HG02623 (cell line): ENCODE data around the gene XXYLT1.
A peak's percentile ranks its signal among the peaks of the same experiment; 100 is the strongest.
"Not testable (repeated sequence)": the region's sequence is repeated elsewhere in the genome, so short reads cannot be mapped to it uniquely, and the experiment has no call there.

Experiments used
- ATAC-seq: cut with Tn5 transposase; IDR thresholded peaks from one replicate; pipeline ENCODE4 v1.9.1; 2021; ENCODE audit warnings: moderate library complexity; ENCODE audit not compliant: unreplicated experiment

XXYLT1 gene

DNA sequence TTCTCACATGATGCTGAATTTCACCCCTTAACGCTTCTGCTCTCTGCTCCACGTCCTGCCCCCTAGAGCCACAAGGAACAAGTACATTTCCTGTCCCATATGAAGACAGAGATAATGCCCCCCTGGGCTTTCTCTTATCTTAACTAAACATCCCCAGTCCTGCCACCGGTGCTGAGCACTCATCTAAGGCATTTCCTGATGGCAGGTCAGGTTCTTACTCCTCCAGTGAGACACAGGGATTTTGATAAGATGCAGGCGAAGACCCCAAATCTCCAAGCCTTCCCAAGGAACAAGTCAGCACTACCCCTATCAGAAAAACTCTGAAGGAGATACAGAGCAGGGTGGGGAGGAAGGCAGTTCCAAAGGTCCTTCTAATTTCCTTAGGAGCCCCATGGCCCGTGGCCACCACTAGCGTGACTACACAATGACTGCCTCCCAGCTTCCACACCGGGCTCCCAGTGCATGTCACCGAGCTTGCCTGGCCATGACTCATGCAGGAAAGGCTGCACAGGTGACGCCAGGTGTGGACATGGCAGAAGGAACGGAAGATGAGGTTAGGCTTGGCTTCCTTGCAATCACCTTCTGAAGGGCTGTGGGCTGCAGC, 152.9 kb downstream of the XXYLT1 start:
- no peak for ATAC-seq

- no peak for ATAC-seq
Measured at GRCh38 chr3:195116407-195117185, 154.4 kb downstream of the XXYLT1 start.

GRCh38 chr3:195115600-195116406, 155.2 kb downstream of the XXYLT1 start:
- ATAC-seq: no peak

DNA sequence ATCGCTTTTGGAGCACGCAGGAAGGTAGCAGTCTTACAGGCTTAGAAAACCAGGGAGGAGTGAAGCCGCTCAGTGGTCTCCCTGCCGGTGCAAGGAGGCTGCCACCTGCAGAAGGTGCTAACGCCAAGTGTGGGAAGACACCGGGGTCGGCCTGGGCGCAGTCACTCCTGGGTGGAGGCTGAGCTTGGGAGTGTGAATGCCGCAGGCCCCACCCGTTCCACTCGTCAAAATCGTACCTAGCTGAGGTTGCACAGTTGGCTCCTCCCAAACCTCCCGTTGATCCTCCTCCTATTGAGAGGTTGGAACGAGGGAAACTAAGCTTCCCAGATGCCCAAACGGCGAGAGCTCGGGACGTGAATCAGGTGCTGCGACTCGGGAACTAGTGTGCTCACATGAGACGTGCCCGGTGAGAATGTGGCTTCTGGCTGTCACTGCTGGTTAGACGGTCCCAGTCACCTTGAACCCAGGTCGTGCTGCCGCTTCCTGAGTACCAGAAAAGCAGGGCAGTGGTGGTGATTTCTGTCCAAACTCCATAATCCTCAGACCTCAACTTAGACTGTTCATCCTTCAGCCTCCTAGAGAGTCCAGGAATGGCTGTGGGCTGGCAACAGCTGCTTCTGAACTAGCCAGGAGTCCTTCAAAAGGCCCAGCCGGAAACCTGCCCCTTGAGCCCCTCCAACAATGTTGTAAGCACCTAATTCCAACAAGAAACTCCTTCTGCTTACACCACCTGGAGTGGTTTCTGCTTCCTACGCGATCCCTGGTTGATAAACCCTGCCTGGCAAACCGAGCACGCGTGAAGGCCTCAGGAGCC, 156.0 kb downstream of the XXYLT1 start:
- no peak for ATAC-seq

DNA sequence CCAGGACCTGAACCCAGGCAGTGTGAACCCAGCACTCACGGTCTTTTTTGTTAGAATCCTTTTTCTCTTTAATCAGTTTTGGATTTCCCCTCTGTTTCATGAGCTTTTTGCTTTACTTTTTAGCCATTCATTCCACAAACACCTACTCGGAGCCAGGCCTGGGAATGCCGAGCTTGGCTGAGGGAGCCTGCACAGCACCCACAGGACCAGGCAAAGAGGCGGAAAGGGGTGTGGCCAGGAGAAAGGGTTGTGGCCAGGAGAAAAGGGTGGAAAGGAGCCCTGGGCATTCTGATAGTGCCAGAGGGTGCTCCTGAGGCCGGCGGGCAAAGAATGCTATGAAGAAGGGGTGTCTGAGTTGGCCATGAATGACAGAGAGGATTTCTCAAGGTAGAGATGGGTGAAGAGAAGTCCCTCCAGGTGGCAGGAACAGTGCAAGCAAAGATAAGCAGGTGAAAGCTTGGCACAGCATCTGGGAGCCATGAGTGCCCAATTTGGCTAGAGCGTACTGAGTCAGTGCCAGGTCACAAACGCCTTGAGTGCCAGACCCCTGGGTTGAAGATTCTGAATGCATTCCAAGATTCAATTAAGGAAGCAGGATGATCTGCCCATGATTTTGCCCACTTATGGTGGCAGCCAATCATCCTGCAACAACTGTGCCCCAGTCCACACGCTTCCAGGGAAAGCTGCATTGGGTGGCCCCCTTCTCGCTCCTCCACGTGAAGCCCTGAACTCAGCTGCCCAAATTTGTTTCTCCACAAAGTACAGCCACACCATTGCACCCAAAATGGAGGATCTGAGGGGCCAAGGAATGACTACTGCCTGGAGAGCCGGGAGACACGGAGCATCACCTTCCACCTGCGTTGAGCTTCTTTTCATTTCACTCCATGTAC, 157.2 kb downstream of the XXYLT1 start:
- no peak for ATAC-seq

GRCh38 chr3:195113048-195113447, 157.9 kb downstream of the XXYLT1 start:
- no peak for ATAC-seq

GRCh38 chr3:195112361-195112791, 158.6 kb downstream of the XXYLT1 start:
- no peak for ATAC-seq

GRCh38 chr3:195111766-195112165, 159.2 kb downstream of the XXYLT1 start:
- ATAC-seq: no peak

GRCh38 chr3:195111319-195111705, 159.6 kb downstream of the XXYLT1 start:
- ATAC-seq: no peak

GRCh38 chr3:195110647-195111318, 160.2 kb downstream of the XXYLT1 start:
- ATAC-seq: no peak

- no peak for ATAC-seq
Measured at GRCh38 chr3:195109098-195109657, 161.8 kb downstream of the XXYLT1 start.

DNA sequence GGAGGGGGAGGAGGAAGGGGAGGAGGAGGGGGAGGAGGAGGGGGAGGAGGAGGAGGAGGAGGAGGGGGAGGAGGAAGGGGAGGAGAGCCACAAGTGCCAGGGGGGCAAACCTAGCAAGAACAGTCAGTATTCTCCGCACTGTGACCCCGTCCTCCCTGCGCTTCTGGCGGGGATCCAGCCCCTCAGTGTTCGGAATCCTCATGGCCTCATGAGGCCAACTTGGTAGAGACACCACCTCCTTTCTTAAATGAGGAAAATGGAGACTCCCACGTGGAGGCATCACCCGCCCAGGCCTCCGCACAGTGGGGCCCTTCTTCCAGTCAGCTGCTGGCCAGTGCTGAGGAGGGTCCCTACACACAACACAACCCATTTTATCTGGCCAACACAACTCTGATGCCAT, 163.4 kb downstream of the XXYLT1 start:
- no peak for ATAC-seq

- not testable (repeated sequence) for ATAC-seq
Measured at GRCh38 chr3:195107031-195107430, 163.9 kb downstream of the XXYLT1 start.

DNA sequence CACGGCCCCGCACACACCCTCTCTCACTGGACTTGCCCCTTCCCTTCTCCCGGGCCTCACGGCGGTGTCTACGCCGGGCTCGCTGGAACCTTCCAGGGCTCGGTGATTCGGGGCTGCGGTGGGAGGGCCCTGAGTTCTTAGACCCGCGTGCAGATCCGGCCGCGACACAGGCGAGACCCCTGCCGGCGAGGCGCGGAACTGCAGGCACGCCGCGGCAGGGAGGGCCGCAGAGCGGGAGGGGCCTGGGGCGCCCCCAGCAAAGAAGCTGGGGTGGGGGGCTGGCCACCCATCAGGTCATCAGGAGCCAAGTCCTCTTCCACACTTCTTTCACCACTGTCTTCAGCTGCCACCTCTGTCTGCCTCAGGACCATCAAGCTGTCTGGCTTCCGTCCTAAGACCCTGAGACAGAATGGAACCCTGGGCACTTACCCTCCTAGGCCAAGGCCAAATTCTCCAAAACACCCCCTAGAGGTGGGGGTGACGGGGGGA, 164.5 kb downstream of the XXYLT1 start:
- ATAC-seq: peak; percentile 50

GRCh38 chr3:195105841-195106417, 165.0 kb downstream of the XXYLT1 start:
- no peak for ATAC-seq

- no peak for ATAC-seq
Measured at GRCh38 chr3:195105389-195105788, 165.6 kb downstream of the XXYLT1 start.

DNA sequence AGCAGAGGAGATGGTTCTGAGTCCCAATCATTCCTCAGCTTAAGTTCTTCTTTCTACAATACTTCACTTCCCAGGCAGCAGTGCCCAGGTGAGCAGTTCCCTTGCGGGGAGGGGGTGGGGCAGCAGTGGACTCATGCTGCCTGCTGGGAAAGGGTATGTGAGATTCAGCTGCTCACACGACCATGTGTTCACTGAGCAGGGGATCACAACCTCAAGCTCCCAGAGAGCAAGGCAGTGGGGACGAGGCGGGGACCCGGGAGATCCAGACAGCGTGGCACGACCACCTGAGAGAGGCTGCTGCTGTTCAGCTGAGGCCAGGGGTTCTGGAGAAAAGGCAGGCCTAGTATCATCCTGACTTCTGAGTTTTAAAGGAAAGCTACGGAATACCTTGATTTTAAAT, 166.6 kb downstream of the XXYLT1 start:
- no peak for ATAC-seq

GRCh38 chr3:195103623-195104022, 167.3 kb downstream of the XXYLT1 start:
- ATAC-seq: no peak
